ENCODE results near the gene LRMDA. TPM values are rescaled to one million over a fixed set of nuclear protein-coding genes. Genes with fewer than 3 reads are reported as not detected.

LRMDA gene
- total and polyA plus RNA-seq, 2 donors (not counting 3 experiments of a cell fraction or from before 2014, with no cell fraction given), result 9.7 to 18.0 TPM

DNA sequence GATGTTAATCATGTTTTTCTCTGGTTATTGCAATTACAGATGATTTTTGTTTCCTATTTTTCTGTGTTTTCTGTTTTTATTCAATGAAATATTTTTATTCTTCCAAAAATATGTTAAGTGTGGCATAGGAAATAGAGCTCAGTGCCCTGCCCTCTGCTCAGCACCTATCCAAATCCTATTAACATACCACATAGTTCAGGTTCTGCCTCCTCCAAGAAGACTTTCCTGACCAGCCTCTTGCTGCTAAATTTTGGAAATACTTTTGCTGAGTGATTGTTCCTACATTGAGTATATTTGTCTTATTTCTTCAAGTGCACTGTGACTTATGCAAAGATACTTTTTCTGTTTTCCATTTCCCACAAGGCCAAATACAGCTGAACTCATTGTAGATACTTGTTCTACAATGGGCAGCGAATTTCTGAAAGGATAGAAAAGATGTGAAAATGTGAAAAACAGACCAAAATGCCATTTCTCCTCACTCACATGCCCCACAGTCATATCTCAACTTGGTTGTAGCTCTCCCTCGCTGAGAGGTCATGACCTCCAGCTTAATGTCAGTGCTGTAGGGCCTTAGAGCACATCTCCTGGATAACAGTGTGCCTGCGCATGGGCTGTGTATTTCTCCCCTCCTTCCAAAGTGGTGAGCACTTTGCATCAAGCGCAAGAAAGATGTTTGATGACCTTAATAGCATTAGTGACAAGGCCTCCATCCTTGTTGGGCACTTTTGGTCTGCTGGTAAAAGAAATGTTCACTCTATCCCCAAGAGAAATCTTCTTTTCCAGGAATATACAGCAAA lies 677.3 kb downstream of the LRMDA start:
- Histone ChIP-seq H3K4me3 (replicated peaks in 1 of 3; ENCODE audit: insufficient read depth in 1 of 3, low read depth in 1 of 3, low read length in 3 of 3) (no peak overlapping the region), H3K9me1 (replicated peaks; ENCODE audit: control insufficient read depth, extremely low read depth, insufficient read depth, low read length) (no peaks in the 10 kb centered on the region), H3K4me1 (ENCODE audit: control insufficient read depth, extremely low read depth, insufficient read depth, low read length) (no peaks in the 10 kb centered on the region), H3K27ac (ENCODE audit: insufficient read depth, low read depth, low read length) (no peak overlapping the region), H3K4me2 (ENCODE audit: insufficient read depth, low read length) (no peak overlapping the region), H4K20me1 (replicated peaks; ENCODE audit: control insufficient read depth, extremely low read depth, insufficient read depth, low read length) (no peaks in the 10 kb centered on the region), H3K79me2 (ENCODE audit: control insufficient read depth, insufficient read depth, low read length) (no peaks in the 10 kb centered on the region), H3K9ac (replicated peaks; ENCODE audit: extremely low read depth, insufficient read depth, low read length) (no peak overlapping the region), H3K9me3 (replicated peaks; ENCODE audit: control insufficient read depth, insufficient read depth, low read length) (no peaks in the 10 kb centered on the region), H3K27me3 (ENCODE audit: control insufficient read depth in 2 of 2, insufficient read depth in 2 of 2, low read length in 2 of 2) (no peaks in the 10 kb centered on the region), H3K36me3 (ENCODE audit: control insufficient read depth in 2 of 2, extremely low read depth in 1 of 2, insufficient read depth in 2 of 2, low read length in 2 of 2) (no peaks in the 10 kb centered on the region), H2AFZ (ENCODE audit: low read depth, low read length) (no peak overlapping the region)
- no peak for FAIRE-seq
- dilution Hi-C loops (cut with MboI; ENCODE audit: extremely low pct_ligation_motif_present, low sequenced_read_pairs), result no loop called here
- ChIA-PET CTCF (no interaction called here), POLR2A (no interaction called here)
- intact Hi-C loops (cut with micrococcal nuclease), result no loop called here
- TF ChIP-seq POLR2AphosphoS5 (IDR thresholded peaks at IDR 0.05; ENCODE audit: insufficient read depth, low read depth, low read length), result no peak
- TF ChIP-seq, protein P1, sequence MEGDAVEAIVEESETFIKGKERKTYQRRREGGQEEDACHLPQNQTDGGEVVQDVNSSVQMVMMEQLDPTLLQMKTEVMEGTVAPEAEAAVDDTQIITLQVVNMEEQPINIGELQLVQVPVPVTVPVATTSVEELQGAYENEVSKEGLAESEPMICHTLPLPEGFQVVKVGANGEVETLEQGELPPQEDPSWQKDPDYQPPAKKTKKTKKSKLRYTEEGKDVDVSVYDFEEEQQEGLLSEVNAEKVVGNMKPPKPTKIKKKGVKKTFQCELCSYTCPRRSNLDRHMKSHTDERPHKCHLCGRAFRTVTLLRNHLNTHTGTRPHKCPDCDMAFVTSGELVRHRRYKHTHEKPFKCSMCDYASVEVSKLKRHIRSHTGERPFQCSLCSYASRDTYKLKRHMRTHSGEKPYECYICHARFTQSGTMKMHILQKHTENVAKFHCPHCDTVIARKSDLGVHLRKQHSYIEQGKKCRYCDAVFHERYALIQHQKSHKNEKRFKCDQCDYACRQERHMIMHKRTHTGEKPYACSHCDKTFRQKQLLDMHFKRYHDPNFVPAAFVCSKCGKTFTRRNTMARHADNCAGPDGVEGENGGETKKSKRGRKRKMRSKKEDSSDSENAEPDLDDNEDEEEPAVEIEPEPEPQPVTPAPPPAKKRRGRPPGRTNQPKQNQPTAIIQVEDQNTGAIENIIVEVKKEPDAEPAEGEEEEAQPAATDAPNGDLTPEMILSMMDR (IDR thresholded peaks at IDR 0.05; ENCODE audit: extremely low read depth in 1 of 2, insufficient read depth in 1 of 2, low read depth in 1 of 2, low read length in 2 of 2), result no peak
- no peak for TF ChIP-seq JUN (IDR thresholded peaks at IDR 0.05; ENCODE audit: borderline replicate concordance, insufficient read depth, insufficient read length, low read depth)
- no peak for TF ChIP-seq POLR2A (IDR thresholded peaks at IDR 0.05; ENCODE audit: low read depth, low read length)
- no peak for TF ChIP-seq MYC (IDR thresholded peaks at IDR 0.05; ENCODE audit: low read depth, low read length)
- no peak for TF ChIP-seq EZH2 (IDR thresholded peaks at IDR 0.05; ENCODE audit: borderline replicate concordance, low read depth, low read length, severe bottlenecking)
- no peak for TF ChIP-seq GATA2 (IDR thresholded peaks at IDR 0.05; ENCODE audit: insufficient read depth, insufficient read length, low read depth, low read length)
- TF ChIP-seq, protein P2, sequence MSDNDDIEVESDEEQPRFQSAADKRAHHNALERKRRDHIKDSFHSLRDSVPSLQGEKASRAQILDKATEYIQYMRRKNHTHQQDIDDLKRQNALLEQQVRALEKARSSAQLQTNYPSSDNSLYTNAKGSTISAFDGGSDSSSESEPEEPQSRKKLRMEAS (IDR thresholded peaks at IDR 0.05; ENCODE audit: insufficient read depth, insufficient read length), result no peak
- DNase-seq (ENCODE audit: low read depth, low spot score), result no peak
- BruUV-seq (replicated peaks), result no TSS peak
